Nephron (organoid): ENCODE measurements around the gene CXCL8.

Experiments used
- H3K27ac Mint-ChIP-seq, 3 experiments: 2 replicates each; pipeline ENCODE4 v1.8.0; 2020; ENCODE audit warnings: mixed read lengths in 3 of 3, mild to moderate bottlenecking in 2 of 3, moderate library complexity in 1 of 3
- H3K27me3 Mint-ChIP-seq: 2 replicates; pipeline ENCODE4 v1.8.0; 2021; ENCODE audit warnings: low read depth, mild to moderate bottlenecking, moderate library complexity, mixed read lengths
- H3K36me3 Mint-ChIP-seq: 2 replicates; pipeline ENCODE4 v1.8.0; 2020; ENCODE audit warnings: low read depth, mixed read lengths
- H3K4me1 Mint-ChIP-seq: 2 replicates; pipeline ENCODE4 v1.8.0; 2020; ENCODE audit warnings: mixed read lengths
- H3K4me3 Mint-ChIP-seq, 3 experiments: 2 replicates each; pipeline ENCODE4 v1.8.0; 2020; ENCODE audit warnings: mild to moderate bottlenecking in 3 of 3, mixed read lengths in 3 of 3, moderate library complexity in 2 of 3
- H3K9me3 Mint-ChIP-seq: 2 replicates; pipeline ENCODE4 v1.8.0; 2020; ENCODE audit warnings: mixed read lengths
- CTCF ChIP-seq, 3 experiments: fragments of 200-600 bp; sonication (generic); IDR thresholded peaks; one replicate each; pipeline ENCODE4 v1.5.0; 2021; ENCODE audit warnings: antibody characterized with exemption in 3 of 3; ENCODE audit not compliant: unreplicated experiment in 3 of 3

The CXCL8 gene

GRCh38 chr4:73732759-73733431 is 7.5 kb upstream of the CXCL8 start:
- Mint-ChIP-seq H3K9me3 (no peaks in the 10 kb centered on the region), H3K4me3 (no peak overlapping the region), H3K27ac (no peak overlapping the region), H3K36me3 (no peaks in the 10 kb centered on the region), H3K27me3 (no peaks in the 10 kb centered on the region), H3K4me1 (peaks cover 11% of the 10 kb centered on the region)
- no peak for TF ChIP-seq CTCF (IDR thresholded peaks at IDR 0.05; ENCODE audit: unreplicated experiment in 3 of 3)

GRCh38 chr4:73734530-73735001 is 5.8 kb upstream of the CXCL8 start:
- no peak for TF ChIP-seq CTCF (IDR thresholded peaks at IDR 0.05; ENCODE audit: unreplicated experiment in 3 of 3)
- Mint-ChIP-seq H3K27me3 (no peaks in the 10 kb centered on the region), H3K27ac (peak overlapping the region in 1 of 3 experiments; percentile 19), H3K36me3 (no peaks in the 10 kb centered on the region), H3K4me3 (no peak overlapping the region), H3K9me3 (no peaks in the 10 kb centered on the region), H3K4me1 (peaks cover 11% of the 10 kb centered on the region)

- Mint-ChIP-seq H3K4me3 (no peak overlapping the region), H3K27ac (no peak overlapping the region), H3K36me3 (no peaks in the 10 kb centered on the region), H3K9me3 (no peaks in the 10 kb centered on the region), H3K27me3 (no peaks in the 10 kb centered on the region), H3K4me1 (peaks cover 11% of the 10 kb centered on the region)
- no peak for TF ChIP-seq CTCF (IDR thresholded peaks at IDR 0.05; ENCODE audit: unreplicated experiment in 3 of 3)
These were observed 5.1 kb upstream of the CXCL8 start for GRCh38 chr4:73735231-73735630.

- Mint-ChIP-seq H3K27me3 (no peaks in the 10 kb centered on the region), H3K9me3 (peaks cover 5% of the 10 kb centered on the region), H3K36me3 (no peaks in the 10 kb centered on the region), H3K4me1 (no peaks in the 10 kb centered on the region), H3K27ac (no peak overlapping the region), H3K4me3 (no peak overlapping the region)
- TF ChIP-seq CTCF (IDR thresholded peaks at IDR 0.05; ENCODE audit: unreplicated experiment in 3 of 3): no peak
These were observed 821 bp downstream of the CXCL8 start for GRCh38 chr4:73741031-73741749.

GRCh38 chr4:73741750-73742489 is 1.6 kb downstream of the CXCL8 start:
- Mint-ChIP-seq H3K4me3 (no peak overlapping the region), H3K36me3 (no peaks in the 10 kb centered on the region), H3K9me3 (peaks cover 5% of the 10 kb centered on the region), H3K4me1 (no peaks in the 10 kb centered on the region), H3K27me3 (no peaks in the 10 kb centered on the region), H3K27ac (no peak overlapping the region)
- TF ChIP-seq CTCF (IDR thresholded peaks at IDR 0.05; ENCODE audit: unreplicated experiment in 3 of 3): no peak
